ENCODE measurements around the gene SIGLEC14. TPM values are rescaled to one million over a fixed set of nuclear protein-coding genes. Genes with fewer than 3 reads are reported as not detected.
"Not testable (repeated sequence)": the region's sequence is repeated elsewhere in the genome, so short reads cannot be mapped to it uniquely, and the experiment has no call there.

Gene SIGLEC14
- total RNA-seq, 3 donors from 2014 or later: 3.5 to 7.9 TPM; not detected in 1

GRCh38 chr19:51639916-51640315 lies 6.7 kb downstream of the SIGLEC14 start:
- H3K36me3 ChIP-seq (ENCODE audit: low read depth): no peaks in the 10 kb centered on the region
- intact Hi-C loops (cut with DNase I, micrococcal nuclease): no loop called here
- TF ChIP-seq, protein P1, sequence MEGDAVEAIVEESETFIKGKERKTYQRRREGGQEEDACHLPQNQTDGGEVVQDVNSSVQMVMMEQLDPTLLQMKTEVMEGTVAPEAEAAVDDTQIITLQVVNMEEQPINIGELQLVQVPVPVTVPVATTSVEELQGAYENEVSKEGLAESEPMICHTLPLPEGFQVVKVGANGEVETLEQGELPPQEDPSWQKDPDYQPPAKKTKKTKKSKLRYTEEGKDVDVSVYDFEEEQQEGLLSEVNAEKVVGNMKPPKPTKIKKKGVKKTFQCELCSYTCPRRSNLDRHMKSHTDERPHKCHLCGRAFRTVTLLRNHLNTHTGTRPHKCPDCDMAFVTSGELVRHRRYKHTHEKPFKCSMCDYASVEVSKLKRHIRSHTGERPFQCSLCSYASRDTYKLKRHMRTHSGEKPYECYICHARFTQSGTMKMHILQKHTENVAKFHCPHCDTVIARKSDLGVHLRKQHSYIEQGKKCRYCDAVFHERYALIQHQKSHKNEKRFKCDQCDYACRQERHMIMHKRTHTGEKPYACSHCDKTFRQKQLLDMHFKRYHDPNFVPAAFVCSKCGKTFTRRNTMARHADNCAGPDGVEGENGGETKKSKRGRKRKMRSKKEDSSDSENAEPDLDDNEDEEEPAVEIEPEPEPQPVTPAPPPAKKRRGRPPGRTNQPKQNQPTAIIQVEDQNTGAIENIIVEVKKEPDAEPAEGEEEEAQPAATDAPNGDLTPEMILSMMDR (IDR thresholded peaks at IDR 0.05): no peak
- no peaks in the 10 kb centered on the region for H3K4me1 ChIP-seq (ENCODE audit: low read depth)
- no peak for DNase-seq
- no peak overlapping the region for H3K4me3 ChIP-seq
- no peak for ATAC-seq
- peaks cover 5% of the 10 kb centered on the region for H3K9me3 ChIP-seq

DNA sequence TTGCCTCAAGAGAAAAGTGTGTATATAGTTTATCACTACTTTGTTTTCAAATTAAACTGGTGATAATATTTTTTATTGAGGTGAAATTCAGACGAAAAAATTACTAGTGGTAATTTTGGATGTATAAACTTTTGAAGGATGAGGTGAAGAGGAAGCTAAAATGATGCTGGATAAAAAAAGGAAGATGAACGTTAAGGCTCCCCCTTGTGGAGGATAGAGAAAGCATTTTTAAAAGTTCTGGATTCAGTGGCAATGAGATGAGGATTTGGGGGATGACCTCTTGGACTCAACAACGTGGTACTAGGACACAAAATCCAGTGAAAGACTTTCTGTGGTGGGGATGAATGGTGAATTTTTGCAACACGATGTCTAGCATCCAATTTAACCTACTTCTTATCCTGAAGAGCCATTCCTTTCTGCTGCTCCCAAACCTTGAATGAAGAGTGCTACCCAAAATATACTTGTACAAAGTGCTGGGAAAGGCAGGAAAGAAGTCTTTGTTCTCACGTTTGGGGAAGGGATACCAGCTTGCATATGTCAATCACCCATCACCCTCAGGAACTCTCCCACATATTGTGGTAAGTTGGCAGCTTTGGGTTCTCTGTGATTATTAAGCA lies 9.2 kb downstream of the SIGLEC14 start:
- no peaks in the 10 kb centered on the region for H3K36me3 ChIP-seq (ENCODE audit: low read depth)
- no peak overlapping the region for H3K4me3 ChIP-seq
- H3K9me3 ChIP-seq: peaks cover 5% of the 10 kb centered on the region
- intact Hi-C loops (cut with DNase I, micrococcal nuclease): no loop called here
- TF ChIP-seq, protein P1 (IDR thresholded peaks at IDR 0.05): no peak
- ATAC-seq (no peak), DNase-seq (no peak)
- no peaks in the 10 kb centered on the region for H3K4me1 ChIP-seq (ENCODE audit: low read depth)

DNA sequence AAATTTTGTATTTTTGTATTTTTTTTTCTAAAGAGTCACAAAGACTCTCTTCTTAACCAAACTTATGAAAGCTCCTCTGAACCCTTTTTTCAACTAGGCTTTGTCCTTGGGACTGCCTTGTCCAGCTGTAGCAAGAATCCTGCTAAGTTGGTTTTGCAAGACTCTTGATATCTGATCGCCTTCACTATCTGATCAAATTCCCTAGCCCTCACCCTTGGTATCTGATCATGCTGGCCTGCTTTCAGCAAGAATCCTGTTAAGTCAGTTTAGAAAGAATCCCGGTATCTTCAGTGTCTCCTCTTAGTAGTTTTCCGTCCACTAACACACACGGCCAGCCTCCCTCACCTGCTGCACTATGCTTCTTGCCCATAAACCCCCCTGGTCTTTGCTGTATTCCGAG lies 14.5 kb downstream of the SIGLEC14 start:
- ATAC-seq: no peak
- TF ChIP-seq, protein P1 (IDR thresholded peaks at IDR 0.05): no peak
- Histone ChIP-seq H3K4me3 (no peak overlapping the region), H3K4me1 (ENCODE audit: low read depth) (no peaks in the 10 kb centered on the region), H3K9me3 (peaks cover 3% of the 10 kb centered on the region), H3K36me3 (ENCODE audit: low read depth) (no peaks in the 10 kb centered on the region)
- intact Hi-C loops (cut with DNase I, micrococcal nuclease): no loop called here
- DNase-seq: no peak

GRCh38 chr19:51630315-51630714 lies 16.3 kb downstream of the SIGLEC14 start, which contains the start of gene SIGLEC5:
TSS of gene SIGLEC5 (minus strand) at chr19:51630401. CDS start at chr19:51630335, 66 bp downstream.
- intact Hi-C loops (cut with DNase I, micrococcal nuclease); H3K4me1 ChIP-seq (ENCODE audit: low read depth); H3K4me3 ChIP-seq; H3K9me3 ChIP-seq; H3K36me3 ChIP-seq (ENCODE audit: low read depth): not testable (repeated sequence)
- DNase-seq (peak in 1 of 3 donors; percentile 59), ATAC-seq (peak; percentile 62)

GRCh38 chr19:51628153-51628939 lies 18.3 kb downstream of the SIGLEC14 start:
- DNase-seq: no peak
- Histone ChIP-seq H3K9me3 (no peaks in the 10 kb centered on the region), H3K4me1 (ENCODE audit: low read depth) (no peaks in the 10 kb centered on the region), H3K4me3 (no peak overlapping the region), H3K36me3 (ENCODE audit: low read depth) (no peaks in the 10 kb centered on the region)
- intact Hi-C loops (cut with DNase I, micrococcal nuclease): no loop called here
- TF ChIP-seq, protein P1 (IDR thresholded peaks at IDR 0.05): no peak
- no peak for ATAC-seq

DNA sequence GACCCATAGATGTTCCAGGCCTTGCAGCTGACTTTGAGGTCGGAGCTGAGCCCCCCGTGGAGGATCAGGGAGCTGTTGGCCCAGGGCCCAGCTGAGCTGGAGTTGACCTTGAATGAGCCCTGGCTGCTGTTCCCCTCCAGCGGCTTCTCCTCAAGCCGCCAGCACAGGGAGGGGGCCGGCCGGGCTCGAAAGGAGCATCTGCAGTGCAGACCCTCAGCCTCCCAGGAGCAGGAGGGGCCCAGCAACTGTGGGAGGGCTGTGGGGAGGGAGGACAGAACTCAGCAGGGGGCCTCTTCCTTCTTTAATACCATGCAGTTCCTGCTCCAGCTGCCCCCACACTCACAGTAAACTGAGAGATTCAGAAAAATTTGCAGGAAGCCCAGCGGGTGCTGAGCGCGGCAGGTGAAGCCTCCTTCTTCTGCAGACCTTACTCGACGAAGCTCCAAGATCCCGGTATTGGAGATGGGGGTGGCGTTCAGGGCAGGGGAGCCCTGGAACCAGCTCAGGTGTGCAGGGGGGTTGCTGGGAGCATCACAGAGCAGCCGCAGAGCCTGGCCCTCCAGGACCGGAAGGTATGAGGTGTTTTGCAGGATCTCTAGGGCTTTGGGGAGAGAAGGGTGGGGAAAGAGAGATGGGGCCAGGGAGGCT lies 19.0 kb downstream of the SIGLEC14 start:
- DNase-seq (no peak), ATAC-seq (no peak)
- TF ChIP-seq, protein P1 (IDR thresholded peaks at IDR 0.05): no peak
- Histone ChIP-seq H3K9me3 (no peaks in the 10 kb centered on the region), H3K4me3 (no peak overlapping the region), H3K36me3 (ENCODE audit: low read depth) (no peaks in the 10 kb centered on the region), H3K4me1 (ENCODE audit: low read depth) (no peaks in the 10 kb centered on the region)
- intact Hi-C loops (cut with DNase I, micrococcal nuclease): no loop called here

Data from mucosa of descending colon (tissue), 3 donors.